PC-3 (cell line): ENCODE measurements around the gene LAMA2. TPM values are rescaled to one million over a fixed set of nuclear protein-coding genes. Genes with fewer than 3 reads are reported as not detected.

Experiments
- ATAC-seq: fragments of 200-7000 bp; cut with Tn5 transposase; 2 replicates; pipeline ENCODE4 v1.9.1; 2020; ENCODE audit warnings: mild to moderate bottlenecking, moderate library complexity
- BruUV-seq: library from RNA; stranded (reverse); fragments of 400-500 nt; replicated peaks from 2 replicates; lab custom pipeline; 2021; lab: Mats Ljungman, UMichigan
- CTCF ChIA-PET: fragments of 300-600 bp; sonication (Branson Sonifier 250); formaldehyde crosslinking; loops from one replicate; lab custom pipeline; 2022; ENCODE audit warnings: antibody characterized with exemption; lab: Charles Lee
- POLR2A ChIA-PET: fragments of 300-600 bp; sonication (Branson Sonifier 250); formaldehyde crosslinking; loops from one replicate; lab custom pipeline; 2022; ENCODE audit warnings: antibody characterized with exemption; ENCODE audit not compliant: unreplicated experiment; lab: Charles Lee
- DNase-seq: peaks from one replicate; pipeline ENCODE4 v3.0.0-alpha.2; 2015
- H2AFZ ChIP-seq: fragments of 300-600 bp; sonication (generic); 2 replicates; pipeline ENCODE4 v1.6.0; 2016; ENCODE audit warnings: antibody characterized with exemption, low read length
- H3F3A ChIP-seq: fragments of 300-600 bp; sonication (generic); one replicate; pipeline ENCODE4 v1.6.0; 2017; ENCODE audit warnings: antibody characterized with exemption, low read length, control low read depth, mild to moderate bottlenecking; ENCODE audit not compliant: unreplicated experiment
- H3K27ac ChIP-seq: fragments of 300-600 bp; sonication (generic); 2 replicates; pipeline ENCODE4 v1.5.1; 2016; ENCODE audit warnings: mild to moderate bottlenecking, low read length
- H3K27me3 ChIP-seq: fragments of 300-600 bp; sonication (generic); 2 replicates; pipeline ENCODE4 v1.6.1; 2016; ENCODE audit warnings: low read length, mixed read lengths
- H3K36me3 ChIP-seq: fragments of 300-600 bp; sonication (generic); 2 replicates; pipeline ENCODE4 v1.6.1; 2016; ENCODE audit warnings: low read depth, mixed run types, low read length, mixed read lengths
- H3K4me1 ChIP-seq: fragments of 300-600 bp; sonication (generic); 2 replicates; pipeline ENCODE4 v1.5.1; 2016; ENCODE audit warnings: low read length; ENCODE audit not compliant: insufficient read depth
- H3K4me2 ChIP-seq: fragments of 300-600 bp; sonication (generic); 2 replicates; pipeline ENCODE4 v1.6.0; 2016; ENCODE audit warnings: low read length
- H3K4me3 ChIP-seq: fragments of 300-600 bp; sonication (generic); 2 replicates; pipeline ENCODE4 v1.5.1; 2016; ENCODE audit warnings: mild to moderate bottlenecking, low read length, mixed read lengths
- H3K79me2 ChIP-seq: fragments of 300-600 bp; sonication (generic); 2 replicates; pipeline ENCODE4 v1.6.1; 2017; ENCODE audit warnings: low read length, mixed read lengths
- H3K9ac ChIP-seq: fragments of 300-600 bp; sonication (generic); 2 replicates; pipeline ENCODE4 v1.6.0; 2016; ENCODE audit warnings: mild to moderate bottlenecking, low read length
- H3K9me2 ChIP-seq: fragments of 300-600 bp; sonication (generic); replicated peaks from 2 replicates; pipeline ENCODE4 v1.6.1; 2016; ENCODE audit warnings: mixed run types, low read length, mixed read lengths
- H3K9me3 ChIP-seq: fragments of 300-600 bp; sonication (generic); 2 replicates; pipeline ENCODE4 v1.6.1; 2016; ENCODE audit warnings: low read length, mixed read lengths
- H4K20me1 ChIP-seq: fragments of 300-600 bp; sonication (generic); 2 replicates; pipeline ENCODE4 v1.6.1; 2016; ENCODE audit warnings: low read length, mixed read lengths
- CTCF ChIP-seq: fragments of 300-600 bp; sonication (generic); conservative IDR thresholded peaks from 2 replicates; pipeline ENCODE4 v1.5.1; 2017; ENCODE audit warnings: antibody characterized with exemption, low read depth, mild to moderate bottlenecking, low read length
- EZH2 ChIP-seq: fragments of 300-600 bp; sonication (generic); IDR thresholded peaks from one replicate; pipeline ENCODE4 v1.6.1; 2017; ENCODE audit warnings: antibody characterized with exemption, mild to moderate bottlenecking, low read length; ENCODE audit not compliant: unreplicated experiment
- EZH2phosphoT487 ChIP-seq: fragments of 300-600 bp; sonication (generic); IDR thresholded peaks from 2 replicates; pipeline ENCODE4 v1.6.1; 2018; ENCODE audit warnings: mild to moderate bottlenecking, antibody characterized with exemption, low read length, borderline replicate concordance
- intact Hi-C: fragments of 100-400 bp; cut with micrococcal nuclease; formaldehyde crosslinking; loops from 2 replicates; pipeline ENCODE4 v1.9.0; 2023
- total RNA-seq: library from RNA; depleted of rRNA; stranded (reverse); fragments of >200 nt; gene quantifications from 2 replicates; pipeline ENCODE4 v1.2.3, GENCODE V29; 2014

Gene LAMA2
- total RNA-seq, 1 experiment from 2014 or later, result 0.22 TPM

GRCh38 chr6:129240492-129240853, 357.5 kb downstream of the LAMA2 start:
- ATAC-seq, result no peak
- no peak for DNase-seq
- POLR2A ChIA-PET, result no interaction called here
- CTCF ChIA-PET, result no interaction called here
- H3K27me3 ChIP-seq, result no peaks in the 10 kb centered on the region
- H3K9me3 ChIP-seq, result no peaks in the 10 kb centered on the region
- no TSS peak for BruUV-seq
- intact Hi-C loops, result no loop called here
- no peaks in the 10 kb centered on the region for H3K4me1 ChIP-seq
- no peak overlapping the region for H3K4me3 ChIP-seq
- no peaks in the 10 kb centered on the region for H3K79me2 ChIP-seq
- TF ChIP-seq CTCF, result no peak
- no peak for TF ChIP-seq EZH2phosphoT487
- no peak for TF ChIP-seq EZH2
- no peaks in the 10 kb centered on the region for H3F3A ChIP-seq
- no peaks in the 10 kb centered on the region for H3K9me2 ChIP-seq
- H3K4me2 ChIP-seq, result no peak overlapping the region
- no peak overlapping the region for H2AFZ ChIP-seq
- no peaks in the 10 kb centered on the region for H3K36me3 ChIP-seq
- H3K9ac ChIP-seq, result no peak overlapping the region
- no peaks in the 10 kb centered on the region for H4K20me1 ChIP-seq
- no peak overlapping the region for H3K27ac ChIP-seq

- POLR2A ChIA-PET, result no interaction called here
- no peaks in the 10 kb centered on the region for H3F3A ChIP-seq
- no peak for ATAC-seq
- CTCF ChIA-PET, result interaction anchor here (0.7 kb wide), 1 partner anchor 435 kb away, joined by 3 read pairs; no protein-coding TSS in a partner anchor
- TF ChIP-seq EZH2phosphoT487 (no peak), CTCF (no peak), EZH2 (no peak)
- H3K27me3 ChIP-seq, result no peaks in the 10 kb centered on the region
- H3K79me2 ChIP-seq, result no peaks in the 10 kb centered on the region
- H3K4me3 ChIP-seq, result no peak overlapping the region
- intact Hi-C loops, result no loop called here
- no peak overlapping the region for H3K27ac ChIP-seq
- no peaks in the 10 kb centered on the region for H3K36me3 ChIP-seq
- H4K20me1 ChIP-seq, result no peaks in the 10 kb centered on the region
- H2AFZ ChIP-seq, result no peak overlapping the region
- no peaks in the 10 kb centered on the region for H3K4me1 ChIP-seq
- no peaks in the 10 kb centered on the region for H3K9me3 ChIP-seq
- no peak overlapping the region for H3K4me2 ChIP-seq
- BruUV-seq, result no TSS peak
- H3K9ac ChIP-seq, result no peak overlapping the region
- H3K9me2 ChIP-seq, result no peaks in the 10 kb centered on the region
- DNase-seq, result no peak
These were observed 359.6 kb downstream of the LAMA2 start for GRCh38 chr6:129242546-129242945.

GRCh38 chr6:129243377-129243776, 360.4 kb downstream of the LAMA2 start:
- CTCF ChIA-PET, result no interaction called here

More at GRCh38 chr6:129243377-129243776, 360.4 kb downstream of the LAMA2 start:
- TF ChIP-seq EZH2phosphoT487 (no peak), CTCF (no peak), EZH2 (no peak)
- ATAC-seq, result no peak
- Histone ChIP-seq H2AFZ (no peak overlapping the region), H3K4me3 (no peak overlapping the region), H3K79me2 (no peaks in the 10 kb centered on the region), H3K36me3 (no peaks in the 10 kb centered on the region), H3K27me3 (no peaks in the 10 kb centered on the region), H3K9me2 (no peaks in the 10 kb centered on the region), H3K4me1 (no peaks in the 10 kb centered on the region), H3K9ac (no peak overlapping the region), H3K27ac (no peak overlapping the region), H3K9me3 (no peaks in the 10 kb centered on the region), H3F3A (no peaks in the 10 kb centered on the region), H3K4me2 (no peak overlapping the region), H4K20me1 (no peaks in the 10 kb centered on the region)
- no peak for DNase-seq
- POLR2A ChIA-PET, result interaction anchor here (0.5 kb wide), 1 partner anchor 127 kb away, joined by 4 read pairs; no protein-coding TSS in a partner anchor
- intact Hi-C loops, result no loop called here
- no TSS peak for BruUV-seq
